Fibroblast of lung (primary cell): ENCODE results near the gene BCCIP. TPM values are rescaled to one million over a fixed set of nuclear protein-coding genes. Genes with fewer than 3 reads are reported as not detected.
A peak's percentile ranks its signal among the peaks of the same experiment; 100 is the strongest.

ENCODE experiments used
- DNase-seq, 2 donors: peaks; one replicate each; pipeline versions ENCODE4 v3.0.0 to v3.0.0-alpha.2; 2010; ENCODE audit warnings: low read depth in 2 of 2
- H2AFZ ChIP-seq: 2 replicates; pipeline ENCODE4 v1.5.1; 2012; ENCODE audit warnings: low read length, control low read depth, inconsistent platforms
- H3K27ac ChIP-seq: 2 replicates; pipeline ENCODE4 v1.5.1; 2011; ENCODE audit warnings: low read length, control low read depth; ENCODE audit not compliant: insufficient read depth
- H3K27me3 ChIP-seq: 2 replicates; pipeline ENCODE4 v1.5.1; 2011; ENCODE audit warnings: mild to moderate bottlenecking, low read length; ENCODE audit not compliant: control insufficient read depth, insufficient read depth
- H3K36me3 ChIP-seq: 2 replicates; pipeline ENCODE4 v1.5.1; 2011; ENCODE audit warnings: low read length; ENCODE audit not compliant: control insufficient read depth, insufficient read depth
- H3K4me1 ChIP-seq: 2 replicates; pipeline ENCODE4 v1.5.1; 2011; ENCODE audit warnings: low read length; ENCODE audit not compliant: control insufficient read depth, insufficient read depth; ENCODE audit errors: extremely low read depth
- H3K4me2 ChIP-seq: 2 replicates; pipeline ENCODE4 v1.5.1; 2011; ENCODE audit warnings: low read length, control low read depth; ENCODE audit not compliant: insufficient read depth; ENCODE audit errors: extremely low read depth
- H3K4me3 ChIP-seq, 4 experiments: fragments of 200-600 bp in 1 of 4; sonication (generic) in 1 of 4; replicated peaks in 1 of 4; 2 replicates each; pipeline ENCODE4 v1.5.1; 2011 to 2016; ENCODE audit warnings: low read length in 4 of 4, low read depth in 3 of 4, mild to moderate bottlenecking in 3 of 4, control low read depth in 2 of 4, inconsistent platforms in 1 of 4, mixed read lengths in 1 of 4; ENCODE audit not compliant: insufficient read depth in 1 of 4; ENCODE audit errors: control extremely low read depth in 1 of 4
- H3K79me2 ChIP-seq: 2 replicates; pipeline ENCODE4 v1.5.1; 2012; ENCODE audit warnings: mild to moderate bottlenecking, low read length, inconsistent platforms; ENCODE audit not compliant: control insufficient read depth, insufficient read depth
- H3K9ac ChIP-seq: 2 replicates; pipeline ENCODE4 v1.5.1; 2011; ENCODE audit warnings: mild to moderate bottlenecking, low read length, control low read depth; ENCODE audit not compliant: insufficient read depth
- H3K9me3 ChIP-seq: 2 replicates; pipeline ENCODE4 v1.5.1; 2012; ENCODE audit warnings: low read depth, low read length; ENCODE audit not compliant: control insufficient read depth, insufficient read depth
- H4K20me1 ChIP-seq: 2 replicates; pipeline ENCODE4 v1.5.1; 2011; ENCODE audit warnings: low read length; ENCODE audit not compliant: control insufficient read depth, insufficient read depth; ENCODE audit errors: extremely low read depth
- CTCF ChIP-seq, 2 donors: IDR thresholded peaks in 1 of 2; conservative IDR thresholded peaks in 1 of 2; 1 replicate in 1 of 2; 2 replicates in 1 of 2; pipeline ENCODE4 v1.5.1; 2011 to 2012; ENCODE audit warnings: low read length in 2 of 2, control low read depth in 1 of 2, inconsistent platforms in 1 of 2, low read depth in 1 of 2, mild to moderate bottlenecking in 1 of 2
- EZH2 ChIP-seq: IDR thresholded peaks from 2 replicates; pipeline ENCODE4 v1.5.1; 2012; ENCODE audit warnings: low read length, control low read depth, mild to moderate bottlenecking; ENCODE audit errors: missing control alignments
- polyA plus RNA-seq, 2 donors: library from polyadenylated mRNA; depleted of rRNA in 1 of 2; stranded (reverse) in 1 of 2; unstranded in 1 of 2; fragments of >200 nt; gene quantifications; 2 replicates each; pipeline ENCODE4 v1.2.1, GENCODE V29; 2011 to 2012; ENCODE audit warnings: missing spikeins in 1 of 2
- total RNA-seq: library from RNA; depleted of rRNA; stranded (reverse); fragments of >200 nt; gene quantifications from 2 replicates; pipeline ENCODE4 v1.2.1, GENCODE V29; 2014

BCCIP gene
- total and polyA plus RNA-seq, 2 donors (not counting 1 experiment from before 2014, with no cell fraction given), result 32.0 to 72.2 TPM

DNA sequence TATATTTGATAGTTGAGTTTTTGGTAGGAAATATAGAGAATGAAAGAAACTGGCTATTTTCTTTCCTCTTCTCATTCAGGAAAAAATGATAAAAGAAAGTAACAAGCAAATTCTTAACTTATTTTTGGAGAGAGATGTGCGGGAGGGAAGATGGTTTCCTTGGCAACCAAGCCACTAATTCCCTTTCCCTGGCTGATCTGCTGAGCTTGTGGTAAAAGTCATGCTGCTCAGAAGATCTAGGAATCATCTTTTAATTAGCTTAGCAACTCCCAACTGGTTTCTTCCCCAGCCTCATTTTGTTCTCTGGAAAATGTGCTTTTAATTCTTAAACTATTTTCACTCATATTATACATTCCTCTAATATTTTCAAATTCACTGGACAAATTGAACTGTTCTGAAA, 12.1 kb upstream of the BCCIP start:
- no peaks in the 10 kb centered on the region for H3K9me3 ChIP-seq
- no peak for TF ChIP-seq CTCF (conservative IDR thresholded peaks at IDR 0.05 in 1 of 2, IDR thresholded peaks at IDR 0.05 in 1 of 2; ENCODE audit: low read depth in 1 of 2, low read length in 2 of 2)
- no peak for TF ChIP-seq EZH2
- H3K4me1 ChIP-seq, result no peaks in the 10 kb centered on the region
- H3K4me3 ChIP-seq, result no peak overlapping the region
- no peak overlapping the region for H3K4me2 ChIP-seq
- no peak for DNase-seq
- no peak overlapping the region for H3K9ac ChIP-seq
- H3K79me2 ChIP-seq, result no peaks in the 10 kb centered on the region
- no peaks in the 10 kb centered on the region for H3K27me3 ChIP-seq
- peaks cover 2% of the 10 kb centered on the region for H3K36me3 ChIP-seq
- no peak overlapping the region for H3K27ac ChIP-seq
- no peak overlapping the region for H2AFZ ChIP-seq
- no peaks in the 10 kb centered on the region for H4K20me1 ChIP-seq

GRCh38 chr10:125812128-125812750, 11.1 kb upstream of the BCCIP start:
- no peak overlapping the region for H3K4me2 ChIP-seq
- no peaks in the 10 kb centered on the region for H3K4me1 ChIP-seq
- no peaks in the 10 kb centered on the region for H3K27me3 ChIP-seq
- H4K20me1 ChIP-seq, result no peaks in the 10 kb centered on the region
- H3K36me3 ChIP-seq, result peaks cover 2% of the 10 kb centered on the region
- DNase-seq, result peak; percentile 10 to 67
- H3K9ac ChIP-seq, result no peak overlapping the region
- TF ChIP-seq EZH2 (no peak), CTCF (conservative IDR thresholded peaks at IDR 0.05 in 1 of 2, IDR thresholded peaks at IDR 0.05 in 1 of 2; ENCODE audit: low read depth in 1 of 2, low read length in 2 of 2) (no peak)
- no peak overlapping the region for H2AFZ ChIP-seq
- H3K27ac ChIP-seq, result no peak overlapping the region
- H3K79me2 ChIP-seq, result no peaks in the 10 kb centered on the region
- no peaks in the 10 kb centered on the region for H3K9me3 ChIP-seq
- H3K4me3 ChIP-seq, result no peak overlapping the region

- Histone ChIP-seq H3K27ac (no peak overlapping the region), H3K36me3 (peaks cover 2% of the 10 kb centered on the region), H3K79me2 (no peaks in the 10 kb centered on the region), H3K27me3 (no peaks in the 10 kb centered on the region), H3K9ac (no peak overlapping the region), H3K4me3 (no peak overlapping the region), H3K4me2 (no peak overlapping the region), H4K20me1 (no peaks in the 10 kb centered on the region), H2AFZ (no peak overlapping the region), H3K9me3 (no peaks in the 10 kb centered on the region), H3K4me1 (no peaks in the 10 kb centered on the region)
- DNase-seq, result no peak
- TF ChIP-seq EZH2, result no peak
- TF ChIP-seq CTCF (conservative IDR thresholded peaks at IDR 0.05 in 1 of 2, IDR thresholded peaks at IDR 0.05 in 1 of 2; ENCODE audit: low read depth in 1 of 2, low read length in 2 of 2), result no peak
Measured at GRCh38 chr10:125815764-125816163, 7.6 kb upstream of the BCCIP start.
